ENCODE data around the gene SLC26A8. TPM values are rescaled to one million over a fixed set of nuclear protein-coding genes. Genes with fewer than 3 reads are reported as not detected.

Gene SLC26A8
- total RNA-seq, 4 donors from 2014 or later: not detected

GRCh38 chr6:36049582-36049981 is 25.1 kb upstream of the SLC26A8 start:
- no peak for TF ChIP-seq CTCF (IDR thresholded peaks at IDR 0.05)
- TF ChIP-seq POLR2A (IDR thresholded peaks at IDR 0.05): no peak
- no peak overlapping the region for H3K4me3 ChIP-seq (ENCODE audit: low read depth, poor library complexity, severe bottlenecking)
- no peak for DNase-seq (ENCODE audit: low spot score in 2 of 2)
- intact Hi-C loops (cut with DNase I; ENCODE audit: low total_unique reads): no loop called here
- WGBS, 2 donors: 90 to 91% methylated on average over 2 of the region's 2 CpGs

GRCh38 chr6:36042618-36043260 is 18.3 kb upstream of the SLC26A8 start:
- no peak for DNase-seq (ENCODE audit: low spot score in 2 of 2)
- intact Hi-C loops (cut with DNase I; ENCODE audit: low total_unique reads): no loop called here
- 75 to 82% methylated on average over 12 of the region's 12 CpGs for WGBS, 2 donors
- TF ChIP-seq POLR2A (IDR thresholded peaks at IDR 0.05) (no peak), CTCF (IDR thresholded peaks at IDR 0.05) (no peak)
- no peak overlapping the region for H3K4me3 ChIP-seq (ENCODE audit: low read depth, poor library complexity, severe bottlenecking)

GRCh38 chr6:36040958-36041357 is 16.5 kb upstream of the SLC26A8 start:
- intact Hi-C loops (cut with DNase I; ENCODE audit: low total_unique reads): no loop called here
- no peak for TF ChIP-seq POLR2A (IDR thresholded peaks at IDR 0.05)
- no peak for TF ChIP-seq CTCF (IDR thresholded peaks at IDR 0.05)

GRCh38 chr6:36039112-36039511 is 14.7 kb upstream of the SLC26A8 start:
- H3K4me3 ChIP-seq (ENCODE audit: low read depth, poor library complexity, severe bottlenecking): no peak overlapping the region
- intact Hi-C loops (cut with DNase I; ENCODE audit: low total_unique reads): no loop called here
- TF ChIP-seq CTCF (IDR thresholded peaks at IDR 0.05) (no peak), POLR2A (IDR thresholded peaks at IDR 0.05) (no peak)
- no peak for DNase-seq (ENCODE audit: low spot score in 2 of 2)

More at GRCh38 chr6:36040958-36041357, 16.5 kb upstream of the SLC26A8 start:
- H3K4me3 ChIP-seq (ENCODE audit: low read depth, poor library complexity, severe bottlenecking): no peak overlapping the region
- DNase-seq (ENCODE audit: low spot score in 2 of 2): no peak

- no peak overlapping the region for H3K4me3 ChIP-seq (ENCODE audit: low read depth, poor library complexity, severe bottlenecking)
- 46 to 50% methylated on average over 4 of the region's 4 CpGs for whole genome bisulfite sequencing, 2 donors
- TF ChIP-seq CTCF (IDR thresholded peaks at IDR 0.05) (no peak), POLR2A (IDR thresholded peaks at IDR 0.05) (no peak)
- intact Hi-C loops (cut with DNase I; ENCODE audit: low total_unique reads): no loop called here
- DNase-seq (ENCODE audit: low spot score in 2 of 2): no peak
These were observed 13.9 kb upstream of the SLC26A8 start for GRCh38 chr6:36038120-36038876.
